Upper lobe of left lung (tissue), 6 donors: ENCODE measurements around the gene PFKL. TPM values are rescaled to one million over a fixed set of nuclear protein-coding genes. Genes with fewer than 3 reads are reported as not detected.

Source experiments
- ATAC-seq, 2 donors: fragments of 200-7000 bp; cut with Tn5 transposase; one replicate each; pipeline ENCODE4 v1.9.1; 2022; ENCODE audit warnings: mild to moderate bottlenecking in 2 of 2, moderate library complexity in 2 of 2; ENCODE audit not compliant: low FRiP score in 2 of 2
- DNase-seq, 2 donors: peaks; one replicate each; pipeline ENCODE4 v3.0.0-alpha.2; 2019 to 2020
- H3K27ac ChIP-seq, 4 donors: fragments of 200-600 bp; sonication (generic); one replicate each; pipeline ENCODE4 v1.5.1; 2016 to 2019
- H3K27me3 ChIP-seq, 4 donors: fragments of 200-600 bp; sonication (generic); one replicate each; pipeline ENCODE4 v1.5.1; 2017 to 2019
- H3K36me3 ChIP-seq, 4 donors: fragments of 200-600 bp; sonication (generic); one replicate each; pipeline ENCODE4 v1.5.1; 2016 to 2019
- H3K4me1 ChIP-seq, 4 donors: fragments of 200-600 bp; sonication (generic); one replicate each; pipeline ENCODE4 v1.5.1; 2018 to 2019
- H3K4me3 ChIP-seq, 4 donors: fragments of 200-600 bp; sonication (generic); one replicate each; pipeline ENCODE4 v1.5.1; 2017 to 2019; ENCODE audit warnings: mild to moderate bottlenecking in 2 of 4, moderate library complexity in 1 of 4
- H3K9me3 ChIP-seq, 4 donors: fragments of 200-600 bp; sonication (generic); one replicate each; pipeline ENCODE4 v1.5.1; 2018 to 2019
- EP300 ChIP-seq, 4 donors: sonication (generic); formaldehyde crosslinking; IDR thresholded peaks; one replicate each; pipeline ENCODE4 v1.5.1; 2017; ENCODE audit warnings: antibody characterized with exemption in 4 of 4, control low read depth in 2 of 4
- POLR2A ChIP-seq, 4 donors: fragments of 450-650 bp; IDR thresholded peaks; one replicate each; pipeline ENCODE4 v1.5.1; 2016 to 2017; ENCODE audit warnings: antibody characterized with exemption in 4 of 4, mild to moderate bottlenecking in 2 of 4
- POLR2AphosphoS5 ChIP-seq, 2 donors: sonication (generic); formaldehyde crosslinking; IDR thresholded peaks; one replicate each; pipeline ENCODE4 v1.5.1; 2017; ENCODE audit warnings: antibody characterized with exemption in 2 of 2
- WGBS, 2 donors: methylation state at CpG; one replicate each; pipeline ENCODE4 v1.1.5; 2017 to 2018; 5-methylcytosine and 5-hydroxymethylcytosine counted together
- total RNA-seq, 6 donors: library from RNA; depleted of rRNA in 4 of 6; stranded (reverse); fragments of >200 nt in 4 of 6; gene quantifications; one replicate each; pipeline versions ENCODE4 v1.1.0 to v1.2.1, GENCODE V29; 2016 to 2021
- TF ChIP-seq, protein P1 (sequence below), 6 experiments: fragments of 450-650 bp in 4 of 6; fragments of 200-600 bp in 2 of 6; sonication (generic) in 2 of 6; IDR thresholded peaks; one replicate each; pipeline ENCODE4 v1.5.1; 2016 to 2019; ENCODE audit warnings: antibody characterized with exemption in 6 of 6
- donor health status: DM: no; HTN: no; CAD: no; lungs with moderate emphysema.
- donor health status: DM: no; HTN: yes; CAD: no; lungs with severe emphysema.

PFKL gene
- total RNA-seq, 6 donors from 2014 or later, result 69.8 to 157 (median 135) TPM

DNA sequence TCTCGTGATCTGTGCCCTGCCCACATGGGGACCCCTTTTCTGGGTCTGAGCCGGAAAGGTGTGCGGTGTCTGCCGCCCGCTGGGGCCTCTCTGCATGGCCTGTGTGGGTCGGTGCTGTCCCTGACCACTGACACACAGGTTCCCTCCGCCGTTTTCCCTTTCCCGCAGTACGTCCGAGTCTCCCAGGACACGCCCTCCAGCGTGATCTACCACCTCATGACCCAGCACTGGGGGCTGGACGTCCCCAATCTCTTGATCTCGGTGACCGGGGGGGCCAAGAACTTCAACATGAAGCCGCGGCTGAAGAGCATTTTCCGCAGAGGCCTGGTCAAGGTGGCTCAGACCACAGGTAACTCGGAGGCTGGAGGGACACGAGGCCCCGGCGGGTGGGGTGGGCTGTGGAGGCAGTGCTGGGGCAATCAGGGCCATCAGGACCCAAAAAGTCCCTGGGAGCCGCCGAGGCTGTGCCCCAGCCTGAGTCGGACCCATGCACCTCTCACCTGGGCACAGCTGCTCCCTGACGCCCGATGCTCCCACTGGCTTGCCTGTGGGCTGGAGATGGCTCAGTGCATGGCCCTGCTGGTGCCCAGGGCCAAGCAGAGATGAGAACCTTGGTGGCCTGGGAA lies 66.8 kb downstream of the PFKL start:
- no peak overlapping the region for H3K27ac ChIP-seq
- TF ChIP-seq, protein P1, sequence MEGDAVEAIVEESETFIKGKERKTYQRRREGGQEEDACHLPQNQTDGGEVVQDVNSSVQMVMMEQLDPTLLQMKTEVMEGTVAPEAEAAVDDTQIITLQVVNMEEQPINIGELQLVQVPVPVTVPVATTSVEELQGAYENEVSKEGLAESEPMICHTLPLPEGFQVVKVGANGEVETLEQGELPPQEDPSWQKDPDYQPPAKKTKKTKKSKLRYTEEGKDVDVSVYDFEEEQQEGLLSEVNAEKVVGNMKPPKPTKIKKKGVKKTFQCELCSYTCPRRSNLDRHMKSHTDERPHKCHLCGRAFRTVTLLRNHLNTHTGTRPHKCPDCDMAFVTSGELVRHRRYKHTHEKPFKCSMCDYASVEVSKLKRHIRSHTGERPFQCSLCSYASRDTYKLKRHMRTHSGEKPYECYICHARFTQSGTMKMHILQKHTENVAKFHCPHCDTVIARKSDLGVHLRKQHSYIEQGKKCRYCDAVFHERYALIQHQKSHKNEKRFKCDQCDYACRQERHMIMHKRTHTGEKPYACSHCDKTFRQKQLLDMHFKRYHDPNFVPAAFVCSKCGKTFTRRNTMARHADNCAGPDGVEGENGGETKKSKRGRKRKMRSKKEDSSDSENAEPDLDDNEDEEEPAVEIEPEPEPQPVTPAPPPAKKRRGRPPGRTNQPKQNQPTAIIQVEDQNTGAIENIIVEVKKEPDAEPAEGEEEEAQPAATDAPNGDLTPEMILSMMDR (IDR thresholded peaks at IDR 0.05), result no peak
- TF ChIP-seq POLR2A (IDR thresholded peaks at IDR 0.05) (no peak), POLR2AphosphoS5 (IDR thresholded peaks at IDR 0.05) (no peak), EP300 (IDR thresholded peaks at IDR 0.05) (no peak)
- H3K4me1 ChIP-seq, result peaks cover 0 to 9% (median 5%) of the 10 kb centered on the region in 4 donors
- WGBS, 2 donors, result 89 to 93% methylated on average over 16 to 28 of the region's 28 CpGs
- peaks cover 0 to 5% (median 0%) of the 10 kb centered on the region in 4 donors for H3K9me3 ChIP-seq
- H3K4me3 ChIP-seq, result no peak overlapping the region
- DNase-seq, result peak in 1 of 2 donors; percentile 70
- no peaks in the 10 kb centered on the region for H3K36me3 ChIP-seq
- ATAC-seq, result no peak
- peaks cover 0 to 4% (median 0%) of the 10 kb centered on the region in 4 donors for H3K27me3 ChIP-seq

DNA sequence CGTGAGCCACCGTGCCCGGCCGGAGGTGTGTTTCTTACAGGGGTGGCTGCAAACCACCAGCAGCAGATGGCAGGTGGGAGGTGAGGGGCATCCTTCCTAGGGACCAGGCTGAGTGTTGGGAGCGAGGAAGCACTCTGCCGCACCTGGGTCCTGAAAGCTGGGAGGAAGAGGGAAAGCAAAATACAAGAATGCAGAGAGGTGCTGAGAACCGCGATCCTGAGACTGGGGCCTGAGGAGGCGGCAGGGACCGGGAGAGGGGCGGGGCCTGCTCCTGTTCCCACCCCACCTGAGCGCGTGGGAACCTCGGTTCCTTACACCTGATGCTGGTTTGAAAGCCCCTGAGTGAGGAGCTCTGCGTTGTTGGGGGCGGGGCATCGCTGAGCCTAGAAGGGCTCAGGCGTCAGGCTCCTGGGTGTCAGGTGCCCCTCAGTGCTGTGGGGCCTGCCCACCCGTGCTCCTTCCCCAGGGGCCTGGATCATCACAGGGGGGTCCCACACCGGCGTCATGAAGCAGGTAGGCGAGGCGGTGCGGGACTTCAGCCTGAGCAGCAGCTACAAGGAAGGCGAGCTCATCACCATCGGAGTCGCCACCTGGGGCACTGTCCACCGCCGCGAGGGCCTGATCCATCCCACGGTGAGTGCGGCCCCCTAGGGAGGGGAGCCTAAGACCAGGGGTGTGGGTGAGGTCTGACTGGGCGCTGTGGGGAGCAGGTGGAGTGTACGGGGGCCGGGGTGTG lies 69.0 kb downstream of the PFKL start:
- ATAC-seq (peak in 1 of 2 donors; percentile 17), DNase-seq (peak in 1 of 2 donors; percentile 64)
- TF ChIP-seq EP300 (IDR thresholded peaks at IDR 0.05), result no peak
- TF ChIP-seq, protein P1 (IDR thresholded peaks at IDR 0.05), result no peak
- no peak for TF ChIP-seq POLR2A (IDR thresholded peaks at IDR 0.05)
- no peak for TF ChIP-seq POLR2AphosphoS5 (IDR thresholded peaks at IDR 0.05)
- Histone ChIP-seq H3K9me3 (no peaks in the 10 kb centered on the region), H3K36me3 (no peaks in the 10 kb centered on the region), H3K4me3 (no peak overlapping the region), H3K27me3 (peaks cover 0 to 4% (median 0%) of the 10 kb centered on the region in 4 donors), H3K27ac (no peak overlapping the region), H3K4me1 (peaks cover 0 to 9% (median 5%) of the 10 kb centered on the region in 4 donors)
- WGBS, 2 donors, result 48 to 54% methylated on average over 21 to 33 of the region's 35 CpGs

DNA sequence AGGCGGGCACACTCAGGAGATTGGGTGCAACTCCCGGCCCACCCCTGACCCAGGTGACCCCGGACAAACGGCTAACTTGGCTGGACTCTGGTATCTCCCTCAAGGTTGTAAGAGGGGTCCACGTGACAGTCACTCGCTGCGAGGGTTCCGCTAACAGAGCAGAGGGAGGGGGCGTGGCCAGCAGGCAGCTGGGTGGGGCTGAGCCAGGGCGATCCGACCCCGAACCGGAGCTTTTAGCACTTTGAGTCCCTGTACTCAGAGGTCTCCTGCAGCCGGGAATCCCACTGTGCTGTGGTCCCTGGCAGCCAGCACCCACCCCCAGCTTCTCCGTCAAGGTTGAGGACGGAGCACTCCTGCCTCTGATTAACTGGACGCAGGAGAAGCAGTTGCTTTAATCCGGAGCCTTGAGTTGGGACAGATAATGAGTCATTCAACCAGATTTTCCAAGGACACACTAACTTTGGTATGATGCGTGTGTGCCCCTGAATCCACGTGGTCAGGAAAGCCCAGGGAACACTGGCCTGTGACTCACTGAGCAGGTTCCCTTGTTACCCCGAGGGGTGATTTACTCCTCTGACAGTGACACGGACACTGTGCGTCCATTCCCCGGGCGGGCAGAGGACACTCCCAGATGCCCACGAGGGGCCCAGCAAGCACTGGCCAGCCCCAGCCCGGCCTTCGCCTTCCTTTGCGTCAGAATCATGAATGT lies 70.3 kb downstream of the PFKL start:
- DNase-seq (peak; percentile 62 to 69), ATAC-seq (peak; percentile 15 to 53)
- no peak for TF ChIP-seq POLR2A (IDR thresholded peaks at IDR 0.05)
- peaks cover 0 to 4% (median 0%) of the 10 kb centered on the region in 4 donors for H3K27me3 ChIP-seq
- peak overlapping the region in 2 of 4 donors; percentile 9 to 13 for H3K4me3 ChIP-seq
- no peaks in the 10 kb centered on the region for H3K36me3 ChIP-seq
- H3K9me3 ChIP-seq, result no peaks in the 10 kb centered on the region
- peaks cover 0 to 12% (median 7%) of the 10 kb centered on the region in 4 donors for H3K4me1 ChIP-seq
- 34 to 41% methylated on average over 21 to 27 of the region's 29 CpGs for WGBS, 2 donors
- H3K27ac ChIP-seq, result no peak overlapping the region

GRCh38 chr21:44370786-44371410 lies 71.0 kb downstream of the PFKL start:
- Histone ChIP-seq H3K27ac (no peak overlapping the region), H3K4me1 (peaks cover 0 to 17% (median 10%) of the 10 kb centered on the region in 4 donors), H3K27me3 (peaks cover 0 to 4% (median 0%) of the 10 kb centered on the region in 4 donors), H3K4me3 (no peak overlapping the region), H3K36me3 (no peaks in the 10 kb centered on the region), H3K9me3 (no peaks in the 10 kb centered on the region)
- WGBS, 2 donors, result 87 to 89% methylated on average over 26 to 35 of the region's 37 CpGs
- no peak for TF ChIP-seq POLR2A (IDR thresholded peaks at IDR 0.05)
- TF ChIP-seq EP300 (IDR thresholded peaks at IDR 0.05), result no peak
- no peak for TF ChIP-seq POLR2AphosphoS5 (IDR thresholded peaks at IDR 0.05)
- TF ChIP-seq, protein P1 (IDR thresholded peaks at IDR 0.05), result no peak
- DNase-seq (no peak), ATAC-seq (no peak)
